Measurements from ENCODE around the gene TOMT.

The TOMT gene

GRCh38 chr11:72067676-72068075, 38.0 kb upstream of the TOMT start:
- Mint-ChIP-seq H3K36me3 (ENCODE audit: low read depth) (peaks cover 15% of the 10 kb centered on the region), H3K4me1 (peaks cover 43% of the 10 kb centered on the region), H3K27ac (peak overlapping the region; percentile 3 to 85 (median 18)), H3K9me3 (no peaks in the 10 kb centered on the region), H3K4me3 (no peak overlapping the region), H3K27me3 (ENCODE audit: low read depth) (no peaks in the 10 kb centered on the region)
- no peak for TF ChIP-seq CTCF (IDR thresholded peaks at IDR 0.05; ENCODE audit: unreplicated experiment in 3 of 3)

- Mint-ChIP-seq H3K4me3 (peak overlapping the region in 1 of 3 experiments; percentile 6), H3K27ac (peak overlapping the region; percentile 86 to 93 (median 87)), H3K9me3 (no peaks in the 10 kb centered on the region), H3K27me3 (ENCODE audit: low read depth) (no peaks in the 10 kb centered on the region), H3K4me1 (peaks cover 43% of the 10 kb centered on the region), H3K36me3 (ENCODE audit: low read depth) (peaks cover 23% of the 10 kb centered on the region)
- no peak for TF ChIP-seq CTCF (IDR thresholded peaks at IDR 0.05; ENCODE audit: unreplicated experiment in 3 of 3)
These were observed 36.5 kb upstream of the TOMT start for GRCh38 chr11:72069200-72069599.

DNA sequence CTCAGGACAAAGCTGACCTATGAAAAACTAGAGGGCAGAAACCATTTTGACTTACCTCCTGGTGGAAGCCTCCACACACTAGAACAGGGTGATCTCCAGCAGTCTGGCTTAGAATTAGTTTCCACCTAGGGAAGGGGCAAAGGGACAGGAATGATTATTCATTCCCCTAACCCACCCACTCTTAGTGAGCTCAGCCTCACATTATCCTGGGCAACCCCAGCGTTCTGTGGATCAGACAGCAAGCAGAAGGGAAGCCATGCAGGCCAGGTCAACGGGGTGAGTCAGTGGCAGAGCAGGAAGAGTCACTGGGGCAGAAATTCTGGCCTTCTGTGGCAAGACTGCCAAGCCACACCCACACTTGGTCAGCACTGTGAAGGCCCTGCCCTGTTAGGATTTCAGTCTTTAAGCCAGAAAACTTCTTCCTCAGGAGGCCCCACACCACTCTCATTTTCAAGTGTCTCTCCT, 35.9 kb upstream of the TOMT start:
- Mint-ChIP-seq H3K4me1 (peaks cover 43% of the 10 kb centered on the region), H3K27me3 (ENCODE audit: low read depth) (no peaks in the 10 kb centered on the region)
- no peak for TF ChIP-seq CTCF (IDR thresholded peaks at IDR 0.05; ENCODE audit: unreplicated experiment in 3 of 3)

GRCh38 chr11:72070491-72070890, 35.2 kb upstream of the TOMT start:
- Mint-ChIP-seq H3K27me3 (ENCODE audit: low read depth) (no peaks in the 10 kb centered on the region), H3K9me3 (no peaks in the 10 kb centered on the region), H3K36me3 (ENCODE audit: low read depth) (peaks cover 24% of the 10 kb centered on the region), H3K27ac (peak overlapping the region; percentile 86 to 93 (median 87)), H3K4me1 (peaks cover 43% of the 10 kb centered on the region), H3K4me3 (no peak overlapping the region)
- no peak for TF ChIP-seq CTCF (IDR thresholded peaks at IDR 0.05; ENCODE audit: unreplicated experiment in 3 of 3)

More for the DNA sequence above, 35.9 kb upstream of the TOMT start:
- Mint-ChIP-seq H3K27ac (peak overlapping the region; percentile 86 to 93 (median 87)), H3K9me3 (no peaks in the 10 kb centered on the region), H3K36me3 (ENCODE audit: low read depth) (peaks cover 23% of the 10 kb centered on the region), H3K4me3 (no peak overlapping the region)

GRCh38 chr11:72072348-72072747, 33.4 kb upstream of the TOMT start:
- Mint-ChIP-seq H3K27me3 (ENCODE audit: low read depth) (no peaks in the 10 kb centered on the region), H3K27ac (peak overlapping the region; percentile 70 to 92 (median 89)), H3K4me1 (peaks cover 43% of the 10 kb centered on the region), H3K9me3 (no peaks in the 10 kb centered on the region), H3K36me3 (ENCODE audit: low read depth) (peaks cover 22% of the 10 kb centered on the region), H3K4me3 (no peak overlapping the region)
- no peak for TF ChIP-seq CTCF (IDR thresholded peaks at IDR 0.05; ENCODE audit: unreplicated experiment in 3 of 3)

GRCh38 chr11:72075109-72075508, 30.6 kb upstream of the TOMT start:
- Mint-ChIP-seq H3K4me3 (no peak overlapping the region), H3K27ac (no peak overlapping the region), H3K4me1 (peaks cover 37% of the 10 kb centered on the region), H3K36me3 (ENCODE audit: low read depth) (peaks cover 13% of the 10 kb centered on the region), H3K9me3 (no peaks in the 10 kb centered on the region), H3K27me3 (ENCODE audit: low read depth) (no peaks in the 10 kb centered on the region)
- no peak for TF ChIP-seq CTCF (IDR thresholded peaks at IDR 0.05; ENCODE audit: unreplicated experiment in 3 of 3)
